NCI-H345 treated with DMSO at 0.1 percent for 48 hours (cell line): ENCODE results near the gene MTERF4.

Experiments
- DNase-seq: peaks from one replicate; lab custom pipeline; 2025; ENCODE audit not compliant: unreplicated experiment; lab: John Stamatoyannopoulos, UW

Gene MTERF4

GRCh38 chr2:241134711-241135110, 32.6 kb upstream of the MTERF4 start:
- no peak for DNase-seq

GRCh38 chr2:241133436-241133820, 31.3 kb upstream of the MTERF4 start:
- no peak for DNase-seq

- DNase-seq: no peak
These were observed 30.7 kb upstream of the MTERF4 start for GRCh38 chr2:241132538-241133435.

- DNase-seq: no peak
These were observed 29.4 kb upstream of the MTERF4 start for GRCh38 chr2:241131531-241131930.

- no peak for DNase-seq
These were observed 28.2 kb upstream of the MTERF4 start for GRCh38 chr2:241130316-241130715.

- no peak for DNase-seq
These were observed 27.2 kb upstream of the MTERF4 start for GRCh38 chr2:241129086-241129871.

- DNase-seq: no peak
These were observed 26.2 kb upstream of the MTERF4 start for GRCh38 chr2:241128266-241128665.

GRCh38 chr2:241126771-241127202, 24.7 kb upstream of the MTERF4 start:
- no peak for DNase-seq

- no peak for DNase-seq
These were observed 24.1 kb upstream of the MTERF4 start for GRCh38 chr2:241126201-241126611.

- no peak for DNase-seq
These were observed 23.5 kb upstream of the MTERF4 start for GRCh38 chr2:241125626-241126025.

GRCh38 chr2:241123816-241124536, 21.9 kb upstream of the MTERF4 start:
- DNase-seq: no peak

- no peak for DNase-seq
These were observed 20.4 kb upstream of the MTERF4 start for GRCh38 chr2:241122376-241123002.

GRCh38 chr2:241121008-241121407, 18.9 kb upstream of the MTERF4 start:
- DNase-seq: no peak

- DNase-seq: no peak
These were observed 18.4 kb upstream of the MTERF4 start for GRCh38 chr2:241120440-241120839.

GRCh38 chr2:241118737-241119505, 16.8 kb upstream of the MTERF4 start:
- DNase-seq: no peak

GRCh38 chr2:241116606-241117560, 14.8 kb upstream of the MTERF4 start:
- DNase-seq: no peak

- no peak for DNase-seq
These were observed 13.3 kb upstream of the MTERF4 start for GRCh38 chr2:241115361-241115760.

- no peak for DNase-seq
These were observed 12.7 kb upstream of the MTERF4 start for GRCh38 chr2:241114836-241115235.

GRCh38 chr2:241112592-241112991, 10.5 kb upstream of the MTERF4 start:
- no peak for DNase-seq
